ENCODE measurements around the gene SNX1. TPM values are rescaled to one million over a fixed set of nuclear protein-coding genes. Genes with fewer than 3 reads are reported as not detected.

The SNX1 gene
- total RNA-seq, 4 donors from 2014 or later = 74.5 to 178 (median 95.5) TPM

GRCh38 chr15:64182859-64183370, 87.1 kb downstream of the SNX1 start:
- Histone ChIP-seq H3K4me3 (no peak overlapping the region), H3K9me3 (no peaks in the 10 kb centered on the region), H3K36me3 (no peaks in the 10 kb centered on the region), H3K4me1 (no peaks in the 10 kb centered on the region), H3K27me3 (no peaks in the 10 kb centered on the region), H3K27ac (no peak overlapping the region)
- no peak for DNase-seq
- TF ChIP-seq CTCF (IDR thresholded peaks at IDR 0.05) (no peak), POLR2A (IDR thresholded peaks at IDR 0.05) (no peak)
- intact Hi-C loops (cut with DNase I; ENCODE audit: low total_unique reads) = no loop called here

GRCh38 chr15:64185146-64185911, 89.5 kb downstream of the SNX1 start:
- DNase-seq = no peak
- no peaks in the 10 kb centered on the region for H3K4me1 ChIP-seq
- intact Hi-C loops (cut with DNase I; ENCODE audit: low total_unique reads) = no loop called here
- no peaks in the 10 kb centered on the region for H3K9me3 ChIP-seq
- no peak overlapping the region for H3K27ac ChIP-seq
- H3K4me3 ChIP-seq = no peak overlapping the region
- H3K36me3 ChIP-seq = no peaks in the 10 kb centered on the region
- H3K27me3 ChIP-seq = no peaks in the 10 kb centered on the region
- TF ChIP-seq CTCF (IDR thresholded peaks at IDR 0.05) (no peak), POLR2A (IDR thresholded peaks at IDR 0.05) (no peak)

- no peak overlapping the region for H3K4me3 ChIP-seq
- no peaks in the 10 kb centered on the region for H3K36me3 ChIP-seq
Observed at GRCh38 chr15:64187396-64188191, 91.8 kb downstream of the SNX1 start.

More at GRCh38 chr15:64187396-64188191, 91.8 kb downstream of the SNX1 start:
- Histone ChIP-seq H3K27ac (no peak overlapping the region), H3K9me3 (no peaks in the 10 kb centered on the region), H3K27me3 (no peaks in the 10 kb centered on the region), H3K4me1 (no peaks in the 10 kb centered on the region)
- intact Hi-C loops (cut with DNase I; ENCODE audit: low total_unique reads) = no loop called here
- no peak for DNase-seq
- TF ChIP-seq POLR2A (IDR thresholded peaks at IDR 0.05) (no peak), CTCF (IDR thresholded peaks at IDR 0.05) (no peak)

Small RNAs within 50 kb of the gene (small RNA-seq; reads per million reads assigned to genes)
- not detected for gene RF00019

Other genes starting within 250 kb of the SNX1 start
- 1 to 10 TPM in 3 of 4 donors, under 1 TPM in 1; 0.88 to 5.3 (median 1.4) TPM for gene DAPK2, start 49.5 kb upstream of the SNX1 start, total RNA-seq
- 10 to 100 TPM; 21.4 to 53.8 (median 34.3) TPM for gene CIAO2A, start 2.1 kb upstream of the SNX1 start, total RNA-seq
- gene SNX22, start 55.7 kb downstream of the SNX1 start, total RNA-seq = 1 to 10 TPM in 1 of 4 donors, under 1 TPM in 1, not detected in 2; 0.55 to 1.7 TPM
- gene PPIB, start 67.0 kb downstream of the SNX1 start, total RNA-seq = 100 to 1,000 TPM; 309 to 914 (median 465) TPM

All from uterus (tissue), 4 donors.